Inferior parietal cortex (tissue), 1 donor: ENCODE measurements around the gene HIVEP1.

Source experiments
- DNase-seq: peaks from one replicate; pipeline ENCODE4 v3.0.0-alpha.2; 2016; ENCODE audit errors: extremely low spot score

Gene HIVEP1

GRCh38 chr6:12012038-12012557 is at the start of gene HIVEP1:
TSS of gene HIVEP1 (plus strand) at chr6:12012312. CDS start at chr6:12015629, 3,317 bp downstream.
- no peak for DNase-seq

- no peak for DNase-seq
Observed at GRCh38 chr6:11963756-11964500, 48.2 kb upstream of the HIVEP1 start.

GRCh38 chr6:11964729-11965335 is 47.3 kb upstream of the HIVEP1 start:
- no peak for DNase-seq

- DNase-seq: no peak
Observed at GRCh38 chr6:11965499-11965898, 46.6 kb upstream of the HIVEP1 start.

GRCh38 chr6:11968241-11968806 is 43.8 kb upstream of the HIVEP1 start:
- DNase-seq: no peak

- no peak for DNase-seq
Observed at GRCh38 chr6:11969092-11969491, 43.0 kb upstream of the HIVEP1 start.

- DNase-seq: no peak
Observed at GRCh38 chr6:11970114-11970513, 42.0 kb upstream of the HIVEP1 start.

GRCh38 chr6:11971154-11971553 is 41.0 kb upstream of the HIVEP1 start:
- DNase-seq: no peak

GRCh38 chr6:11972270-11972669 is 39.8 kb upstream of the HIVEP1 start:
- no peak for DNase-seq

- DNase-seq: no peak
Observed at GRCh38 chr6:11972806-11973205, 39.3 kb upstream of the HIVEP1 start.

- no peak for DNase-seq
Observed at GRCh38 chr6:11973238-11973637, 38.9 kb upstream of the HIVEP1 start.

GRCh38 chr6:11974089-11974488 is 38.0 kb upstream of the HIVEP1 start:
- no peak for DNase-seq

- no peak for DNase-seq
Observed at GRCh38 chr6:11975353-11975977, 36.6 kb upstream of the HIVEP1 start.

GRCh38 chr6:11976489-11976888 is 35.6 kb upstream of the HIVEP1 start:
- DNase-seq: no peak

GRCh38 chr6:11977193-11977592 is 34.9 kb upstream of the HIVEP1 start:
- no peak for DNase-seq

- no peak for DNase-seq
Observed at GRCh38 chr6:11977738-11978137, 34.4 kb upstream of the HIVEP1 start.

GRCh38 chr6:11978169-11978987 is 33.7 kb upstream of the HIVEP1 start:
- no peak for DNase-seq

GRCh38 chr6:11979866-11980265 is 32.2 kb upstream of the HIVEP1 start:
- no peak for DNase-seq

GRCh38 chr6:11983306-11983705 is 28.8 kb upstream of the HIVEP1 start:
- DNase-seq: no peak

GRCh38 chr6:11987386-11987785 is 24.7 kb upstream of the HIVEP1 start:
- DNase-seq: no peak

- no peak for DNase-seq
Observed at GRCh38 chr6:11989386-11989785, 22.7 kb upstream of the HIVEP1 start.

- DNase-seq: no peak
Observed at GRCh38 chr6:11992086-11992485, 20.0 kb upstream of the HIVEP1 start.
